HG03280 (cell line): ENCODE data around the gene TMPRSS3.
"Not testable (repeated sequence)": the region's sequence is repeated elsewhere in the genome, so short reads cannot be mapped to it uniquely, and the experiment has no call there.

ENCODE experiments used
- ATAC-seq: cut with Tn5 transposase; IDR thresholded peaks from one replicate; pipeline ENCODE4 v1.9.1; 2021; ENCODE audit warnings: mild to moderate bottlenecking, moderate library complexity; ENCODE audit not compliant: unreplicated experiment

Gene TMPRSS3

DNA sequence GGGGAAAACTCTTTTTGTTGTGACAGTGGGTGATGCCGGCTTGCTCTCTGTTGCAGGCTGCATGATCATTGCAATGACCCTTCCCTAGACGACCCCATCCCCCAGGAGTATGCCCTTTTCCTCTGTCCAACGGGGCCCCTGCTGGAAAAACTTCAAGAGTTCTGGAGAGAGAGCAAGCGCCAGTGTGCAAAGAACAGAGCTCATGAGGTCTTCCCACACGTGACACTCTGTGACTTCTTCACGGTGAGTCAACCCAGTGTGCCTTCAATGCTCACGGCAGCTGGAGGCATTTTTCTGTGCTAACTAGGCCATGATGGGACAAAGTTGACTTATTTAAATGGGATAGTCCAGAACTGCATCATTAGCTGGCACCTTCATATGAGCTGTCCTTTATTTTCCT lies 13.5 kb upstream of the TMPRSS3 start:
- ATAC-seq: no peak

DNA sequence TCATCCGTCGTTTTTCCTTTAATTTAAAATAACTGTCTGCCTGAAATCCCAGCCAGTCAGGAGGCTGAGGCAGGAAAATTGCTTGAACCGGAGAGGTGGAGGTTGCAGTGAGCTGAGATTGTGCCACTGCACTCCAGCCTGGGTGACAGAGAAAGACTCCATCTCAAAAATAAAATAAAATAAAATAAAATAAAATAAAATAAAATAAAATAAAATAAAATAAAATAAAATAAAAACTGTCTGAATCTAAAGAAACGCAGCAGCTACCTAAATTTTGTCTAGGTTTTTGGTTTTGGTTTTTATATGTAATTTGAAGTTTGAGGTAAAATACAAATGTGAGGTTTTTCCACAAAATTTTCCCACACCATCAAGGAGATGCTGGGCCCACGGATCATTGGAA lies 12.9 kb upstream of the TMPRSS3 start:
- not testable (repeated sequence) for ATAC-seq

DNA sequence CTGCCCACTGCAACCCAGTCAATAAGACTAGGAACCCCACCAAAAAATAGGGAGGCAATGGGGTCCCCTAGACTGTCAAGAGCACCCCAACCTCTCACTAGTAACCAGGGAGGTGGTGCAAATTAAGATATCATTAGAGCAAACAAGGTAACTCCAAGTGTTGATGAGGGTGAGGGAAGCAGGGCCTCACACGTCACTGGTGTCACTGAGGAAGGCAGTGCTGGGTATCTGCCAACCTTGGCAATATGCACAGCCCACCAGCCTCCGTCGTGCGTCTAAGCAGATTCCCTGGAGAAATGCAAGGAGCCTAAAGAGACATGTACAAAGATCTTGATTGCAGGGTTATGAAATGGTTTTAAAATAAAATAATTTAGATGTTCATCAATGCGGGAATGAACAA lies 11.6 kb upstream of the TMPRSS3 start:
- no peak for ATAC-seq

DNA sequence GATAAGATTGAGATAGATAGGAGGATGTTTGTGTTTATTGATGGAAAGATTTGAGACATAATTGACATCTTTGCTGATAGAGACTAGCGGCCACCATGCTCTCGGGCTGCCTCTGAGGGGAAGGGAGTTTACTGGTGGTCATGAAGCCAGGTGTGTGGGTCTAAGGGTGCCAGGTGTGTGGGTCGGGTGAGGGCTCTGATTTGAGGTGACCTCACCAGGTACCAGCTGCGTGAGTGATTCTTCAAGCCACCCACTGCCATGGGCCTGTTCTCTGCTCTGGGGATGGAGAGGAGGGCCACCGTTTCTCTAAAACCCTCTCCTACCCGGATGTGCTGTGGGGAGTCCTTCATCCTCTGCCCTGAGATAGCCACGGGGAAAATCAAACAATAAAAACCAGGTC lies 11.0 kb upstream of the TMPRSS3 start:
- ATAC-seq: no peak

DNA sequence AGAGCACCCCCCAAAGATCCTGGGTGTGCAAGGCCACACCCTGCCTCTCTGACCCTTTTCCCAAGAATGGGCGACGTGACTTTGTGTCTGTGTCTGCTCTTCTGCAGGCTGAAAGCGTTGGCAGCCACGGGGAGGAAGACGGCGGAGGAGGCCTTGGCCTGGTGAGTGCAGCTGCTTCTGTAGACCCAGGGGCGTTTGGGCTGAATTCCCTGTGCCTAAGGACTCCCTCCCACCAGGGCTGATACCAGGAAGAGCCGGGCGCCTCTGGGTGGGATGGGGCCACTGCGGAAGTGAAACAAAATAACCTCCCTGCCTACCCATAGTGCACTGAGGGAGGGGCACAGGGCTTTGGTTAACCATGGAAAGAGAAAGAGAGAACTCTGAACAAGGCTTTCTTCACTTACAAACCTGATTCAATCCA lies 10.4 kb upstream of the TMPRSS3 start:
- ATAC-seq: no peak

DNA sequence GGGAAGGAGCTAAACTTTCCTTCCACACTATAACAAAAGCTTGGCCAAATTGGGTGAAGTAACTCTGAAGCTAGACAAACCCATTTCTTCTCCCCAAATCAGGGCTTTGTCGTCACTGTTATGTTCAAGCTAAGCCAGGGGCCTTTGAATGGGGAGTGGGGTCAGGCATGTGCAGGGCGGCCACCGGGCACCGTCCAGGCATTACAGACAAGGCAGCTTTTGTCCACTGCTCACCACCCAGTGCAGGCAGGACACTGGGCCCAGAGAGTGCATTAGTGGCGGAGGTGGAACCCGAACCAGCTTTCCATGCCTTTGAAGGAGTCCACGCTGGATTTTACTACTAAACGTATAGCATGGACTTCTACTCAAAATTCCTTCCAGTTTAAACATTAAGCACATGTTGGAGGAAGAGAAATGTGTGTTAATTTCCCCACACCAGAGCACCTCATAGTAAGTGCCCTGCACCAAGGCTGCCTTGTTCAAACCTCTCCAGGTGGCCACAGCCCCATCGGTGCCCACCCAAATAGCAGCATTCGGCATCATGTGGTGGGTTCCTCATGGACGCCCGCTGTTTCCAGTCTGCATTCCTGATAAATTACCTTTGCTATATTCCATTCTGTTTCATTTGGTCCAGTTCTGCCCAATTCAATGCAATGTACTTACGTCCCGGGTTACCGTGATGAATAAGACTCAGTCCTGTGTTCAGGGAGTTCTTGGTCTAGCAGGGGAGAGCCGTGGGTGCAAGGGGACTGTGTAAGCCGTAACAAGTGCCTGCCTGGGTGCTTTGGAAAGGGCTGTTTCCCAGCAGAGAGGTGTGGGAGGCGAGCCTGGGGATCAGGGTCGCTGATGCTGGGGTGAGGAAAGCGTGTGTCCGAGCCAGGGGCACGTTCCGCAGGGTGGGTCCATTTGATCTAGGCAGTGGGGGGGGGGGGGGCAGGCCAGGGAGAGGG lies 9.5 kb upstream of the TMPRSS3 start:
- ATAC-seq: no peak

DNA sequence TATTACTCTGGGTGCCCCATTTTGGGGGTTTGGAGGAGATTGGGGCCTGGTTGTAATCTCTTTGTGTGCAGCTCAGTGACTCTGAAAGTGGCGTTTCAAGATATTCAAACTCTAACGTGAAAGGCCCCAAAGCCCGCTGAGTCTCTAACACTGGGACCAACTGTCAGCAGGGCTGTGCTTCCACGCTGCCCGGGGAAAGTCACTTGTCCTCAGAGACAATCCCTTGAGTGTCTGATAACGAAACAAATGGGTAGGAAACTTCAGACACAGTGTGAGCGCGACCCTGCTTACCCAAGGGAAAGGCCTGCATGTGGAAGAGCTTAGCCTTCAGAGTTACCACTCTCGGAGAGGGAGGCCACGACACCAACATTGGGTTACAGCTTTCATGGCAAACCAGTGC lies 8.7 kb upstream of the TMPRSS3 start:
- no peak for ATAC-seq

DNA sequence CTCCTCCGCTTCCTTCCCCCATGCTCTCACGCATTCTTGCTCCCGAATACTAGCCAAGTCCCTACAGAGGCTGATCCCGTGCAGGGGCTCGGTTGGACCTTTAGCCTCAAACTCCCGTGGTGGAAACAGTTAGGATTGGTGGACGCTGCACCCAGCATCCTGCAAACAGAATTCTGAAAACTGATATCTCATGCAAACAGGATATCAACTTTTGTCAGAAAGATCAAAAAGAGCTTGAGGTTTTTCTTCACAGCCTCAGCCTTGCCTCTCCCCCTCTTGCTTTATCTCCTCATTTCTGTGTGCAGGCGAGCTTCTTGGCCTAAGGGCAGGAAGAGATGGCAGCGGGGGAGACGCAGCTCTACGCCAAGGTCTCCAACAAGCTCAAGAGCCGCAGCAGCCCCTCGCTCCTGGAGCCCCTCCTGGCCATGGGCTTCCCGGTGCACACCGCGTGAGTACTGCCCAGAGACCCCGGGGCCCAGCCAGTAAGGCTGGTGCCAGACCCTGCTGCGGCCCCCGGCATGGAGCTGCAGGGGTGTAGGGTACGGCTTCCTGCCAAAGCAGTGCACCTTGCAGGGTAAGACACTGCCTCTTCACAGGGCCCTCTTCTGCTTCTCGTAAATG lies 7.9 kb upstream of the TMPRSS3 start, which contains the start of gene UBASH3A:
Gene UBASH3A (plus strand): TSS at position 292 of the 621 bp plus-strand sequence. CDS start 44 bp downstream, at position 336.
- no peak for ATAC-seq

DNA sequence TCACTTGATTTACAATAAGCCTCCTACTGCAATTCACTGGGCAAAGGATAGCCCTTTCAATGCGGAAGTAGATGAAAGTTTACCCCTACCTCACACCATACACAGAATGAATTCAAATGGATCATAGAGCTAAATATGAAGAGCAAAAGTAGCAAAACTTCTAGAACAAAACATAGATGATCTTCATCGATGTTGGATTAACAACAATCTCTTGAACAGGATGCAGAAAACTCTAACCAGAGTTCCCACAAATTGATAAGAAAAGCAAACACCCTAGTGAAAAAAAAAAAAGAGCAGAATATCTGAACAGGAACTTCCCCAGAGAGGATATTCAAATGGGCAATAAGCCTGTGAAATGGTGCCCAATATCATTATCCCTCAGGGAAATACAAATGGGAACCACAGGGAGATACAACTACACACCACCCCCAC lies 6.0 kb upstream of the TMPRSS3 start:
- no peak for ATAC-seq

DNA sequence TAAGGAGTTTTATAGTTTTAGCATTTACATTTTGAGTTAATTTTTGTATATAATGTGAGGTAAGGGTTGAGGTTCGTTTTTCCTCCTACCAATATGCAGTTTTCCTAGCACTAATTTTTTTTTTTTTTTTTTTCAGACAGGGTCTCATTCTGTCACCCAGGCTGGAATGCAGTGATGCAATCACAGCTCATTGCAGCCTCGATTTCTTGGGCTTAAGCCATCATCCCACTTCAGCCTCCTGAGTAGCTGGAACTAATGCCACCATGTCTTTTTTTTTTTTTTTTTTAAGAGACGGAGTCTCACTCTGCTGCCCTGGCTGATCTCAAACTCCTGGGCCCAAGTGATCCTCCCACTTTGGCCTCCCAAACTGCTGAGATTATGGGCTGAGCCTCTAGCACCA lies 5.3 kb upstream of the TMPRSS3 start:
- ATAC-seq: no peak

DNA sequence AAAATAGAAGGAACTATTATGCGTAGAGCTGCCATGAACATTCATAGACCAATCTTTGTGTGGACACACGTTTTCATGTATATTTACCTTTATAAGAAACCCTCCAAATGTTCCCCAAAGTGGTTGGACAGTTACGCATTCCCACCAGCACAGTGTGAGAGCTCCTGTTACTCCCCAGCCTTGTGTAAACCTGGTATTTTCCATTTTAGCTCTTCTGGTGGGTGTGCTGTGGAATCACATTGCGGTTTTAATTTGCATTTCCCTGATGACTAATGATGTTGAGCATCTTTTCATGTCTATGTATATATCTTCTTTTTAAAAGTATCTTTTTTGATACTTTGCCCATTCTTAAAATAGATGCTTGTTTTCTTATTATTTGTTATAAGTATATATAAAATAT lies 4.7 kb upstream of the TMPRSS3 start:
- ATAC-seq: no peak

DNA sequence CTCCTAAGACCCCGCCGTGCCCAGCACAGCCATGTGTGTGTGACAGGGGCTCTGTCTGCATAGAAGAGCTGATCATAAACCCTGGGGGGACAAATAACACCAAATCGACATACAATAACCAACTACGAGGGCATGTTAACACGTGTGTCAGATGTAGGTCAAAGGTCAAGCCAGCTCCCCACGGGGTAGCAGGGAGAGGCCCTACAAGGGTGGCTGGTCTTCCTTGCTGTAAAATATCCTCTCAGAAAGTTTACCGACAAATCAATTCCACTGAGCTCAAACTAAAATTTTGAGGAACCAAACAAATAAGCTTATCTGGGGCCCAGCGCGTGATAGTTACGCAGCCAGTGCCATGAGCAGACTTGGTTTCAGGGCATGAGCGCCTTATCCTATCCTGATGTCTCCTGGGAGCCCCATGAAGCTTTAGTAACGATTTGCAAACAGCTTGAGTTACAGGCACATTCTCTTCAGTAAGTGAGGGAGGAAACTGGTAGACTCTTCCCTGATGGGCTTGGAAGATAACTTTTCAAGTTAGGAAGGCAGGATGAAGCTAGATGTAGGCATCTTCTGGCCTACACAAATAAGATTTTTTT lies 2.7 kb upstream of the TMPRSS3 start:
- no peak for ATAC-seq

DNA sequence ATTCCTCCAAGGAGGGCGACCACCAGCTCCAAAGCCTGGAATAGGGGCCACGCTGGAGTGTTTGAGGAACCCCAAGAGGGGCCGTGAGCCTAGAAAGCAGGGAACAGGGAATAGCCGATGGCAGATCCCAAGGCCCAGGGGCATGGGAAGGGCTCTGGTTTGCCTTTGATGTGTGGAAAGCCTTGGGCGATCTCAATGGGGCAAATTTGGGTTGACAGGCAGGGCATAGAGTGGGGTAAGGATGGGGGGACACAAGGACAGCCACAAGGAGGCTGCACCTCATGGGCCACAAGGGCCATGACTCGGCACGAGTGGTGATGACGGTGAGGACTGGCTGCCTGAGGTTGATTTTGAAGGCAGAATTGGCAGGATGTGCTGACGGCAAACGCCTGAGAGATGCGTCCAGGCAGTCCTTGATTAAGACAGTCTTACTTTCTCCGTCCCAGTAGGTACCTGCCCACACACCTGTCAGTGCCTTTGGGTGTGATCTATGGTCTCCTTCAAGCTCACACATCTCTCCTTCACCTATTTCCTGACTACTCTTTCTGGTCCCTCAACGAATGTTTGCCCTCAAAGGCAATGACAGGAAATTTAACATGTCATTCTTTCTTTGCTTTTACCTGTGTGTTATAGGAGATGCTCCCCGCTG lies 2.0 kb upstream of the TMPRSS3 start:
- no peak for ATAC-seq

DNA sequence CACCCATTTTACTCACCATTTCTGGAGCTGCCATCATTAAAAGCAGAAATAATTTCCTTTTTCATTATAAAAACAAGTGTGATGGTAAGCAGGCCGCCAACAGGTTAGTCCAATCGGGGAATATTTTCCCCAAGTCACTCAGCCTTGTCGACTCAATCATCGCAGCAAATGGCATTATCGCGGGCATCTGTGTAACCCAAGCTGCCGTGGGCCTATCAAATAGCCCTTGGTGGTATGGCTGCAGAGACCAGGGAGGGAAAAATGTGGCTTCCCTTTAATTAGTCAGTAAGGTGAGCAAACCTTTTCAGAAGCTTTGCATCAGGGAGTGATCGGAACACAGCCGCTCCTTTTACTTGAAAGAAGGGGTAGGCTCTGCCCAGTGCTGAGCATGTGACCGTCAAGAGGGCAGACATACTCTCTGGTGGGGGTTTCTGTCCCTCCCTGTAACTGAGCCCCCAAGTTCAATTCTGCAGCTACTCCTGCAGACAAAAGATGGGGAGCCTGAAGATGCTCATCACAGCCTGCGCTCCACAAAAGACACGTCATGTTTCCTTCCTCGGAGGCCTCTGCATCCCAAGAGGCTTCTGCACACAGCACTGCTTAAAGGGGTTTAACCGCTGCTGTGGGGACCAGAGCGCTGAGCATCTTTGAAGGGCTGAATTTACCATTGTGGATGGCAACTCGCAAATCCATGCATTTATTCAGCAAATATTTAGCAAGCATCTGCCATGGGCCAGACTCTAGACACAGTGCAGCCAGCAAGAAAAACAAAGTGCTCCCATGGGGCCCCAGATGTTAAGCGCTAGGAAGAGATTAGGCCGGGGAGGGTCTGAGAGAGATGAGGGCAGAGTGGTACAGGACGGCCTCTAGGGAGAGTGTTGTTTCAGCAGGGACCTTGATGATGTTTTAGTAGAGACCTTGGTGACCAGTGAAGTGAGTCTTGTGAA lies 1.2 kb upstream of the TMPRSS3 start:
- no peak for ATAC-seq

DNA sequence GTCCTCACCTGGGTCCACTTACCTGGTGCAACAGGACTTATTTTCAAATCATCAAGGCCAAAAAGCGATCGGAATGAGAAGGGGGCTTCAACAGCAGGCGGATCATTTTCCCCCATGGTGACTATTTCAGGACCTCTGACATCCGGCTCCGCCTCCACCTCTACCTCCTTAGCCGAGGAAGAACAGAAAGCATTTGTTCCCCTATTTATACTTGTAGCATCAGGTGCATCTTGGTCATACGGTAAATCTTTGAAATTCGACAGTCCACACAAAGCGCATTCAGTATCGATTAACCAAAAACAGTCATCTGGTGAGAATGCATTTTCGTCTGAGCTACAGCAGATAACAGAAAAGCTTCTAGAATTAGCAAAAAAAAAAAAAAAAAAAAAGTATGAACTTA lies 550 bp downstream of the TMPRSS3 start:
- ATAC-seq: no peak

DNA sequence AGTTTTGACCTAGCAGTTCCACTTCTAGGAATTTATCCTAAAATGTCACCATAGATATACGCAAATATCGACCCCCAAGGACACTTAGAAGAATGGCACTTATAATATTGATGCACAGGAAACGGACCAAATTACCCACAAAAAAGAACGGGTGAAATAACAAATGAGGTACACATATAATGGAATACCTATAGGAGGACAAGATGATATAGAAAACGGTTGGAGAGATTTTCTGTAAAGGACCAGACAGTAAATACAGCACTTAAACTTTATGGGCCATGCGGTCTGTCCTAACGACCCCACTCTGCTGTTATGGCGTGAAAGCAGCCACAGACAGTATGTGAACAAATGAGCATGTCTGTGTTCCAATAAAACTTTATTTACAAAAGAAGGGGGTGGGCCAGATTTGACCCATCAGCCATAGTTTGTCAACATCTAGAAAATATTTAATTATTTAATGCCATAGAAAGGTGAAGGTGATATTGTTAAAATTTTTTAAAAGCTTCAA lies 2.4 kb downstream of the TMPRSS3 start:
- ATAC-seq: no peak

DNA sequence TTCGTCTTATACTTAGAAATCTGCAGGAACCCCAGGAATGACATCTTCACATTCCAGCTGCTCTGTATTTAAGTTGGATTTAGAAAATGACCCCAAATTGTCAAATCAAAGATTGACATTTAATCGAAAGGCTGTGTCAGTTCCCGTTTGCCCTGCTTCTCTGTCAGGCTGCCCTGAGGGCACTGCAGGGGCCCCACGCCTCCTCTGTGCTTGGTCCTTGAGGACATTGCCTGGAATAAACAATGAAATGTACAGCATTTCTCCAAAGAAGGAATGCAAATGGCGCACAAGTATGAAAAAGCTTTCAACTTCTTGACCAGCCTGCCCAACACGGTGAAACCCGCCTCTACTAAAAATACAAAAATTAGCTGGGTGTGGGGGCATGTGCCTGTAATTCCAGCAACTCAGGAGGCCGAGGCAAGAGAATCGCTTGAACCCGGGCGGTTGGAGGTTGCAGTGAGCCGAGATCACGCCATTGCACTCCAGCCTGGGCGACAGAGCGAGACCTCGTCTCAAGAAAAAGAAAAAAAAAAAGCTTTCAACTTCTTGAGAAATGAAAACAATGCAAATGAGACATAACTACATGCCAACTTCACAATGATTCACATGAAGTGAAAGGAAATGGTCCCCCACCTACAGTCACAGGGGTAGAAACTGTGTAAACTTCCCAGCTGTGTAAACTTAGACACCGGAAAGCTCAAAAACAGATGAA lies 3.0 kb downstream of the TMPRSS3 start:
- peak; percentile 77 for ATAC-seq

DNA sequence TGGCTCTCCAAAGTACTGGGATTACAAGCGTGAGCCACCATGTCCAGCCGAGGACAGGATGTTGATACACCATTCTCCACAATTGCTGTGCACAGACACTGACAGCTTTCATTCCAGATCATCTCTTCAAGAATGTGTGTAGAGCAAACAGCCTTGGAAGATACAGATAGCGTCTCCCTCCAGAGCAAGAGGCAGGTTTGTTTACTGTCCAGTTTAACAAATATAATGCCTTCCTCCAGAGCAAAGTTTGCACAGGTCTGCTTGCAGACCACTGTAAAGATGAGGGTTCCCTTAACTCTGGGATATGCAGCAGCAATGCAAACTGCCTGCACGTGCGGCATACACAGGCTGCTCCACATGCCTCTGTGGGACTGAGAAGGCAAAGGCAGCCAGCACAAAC lies 4.6 kb downstream of the TMPRSS3 start:
- ATAC-seq: no peak

DNA sequence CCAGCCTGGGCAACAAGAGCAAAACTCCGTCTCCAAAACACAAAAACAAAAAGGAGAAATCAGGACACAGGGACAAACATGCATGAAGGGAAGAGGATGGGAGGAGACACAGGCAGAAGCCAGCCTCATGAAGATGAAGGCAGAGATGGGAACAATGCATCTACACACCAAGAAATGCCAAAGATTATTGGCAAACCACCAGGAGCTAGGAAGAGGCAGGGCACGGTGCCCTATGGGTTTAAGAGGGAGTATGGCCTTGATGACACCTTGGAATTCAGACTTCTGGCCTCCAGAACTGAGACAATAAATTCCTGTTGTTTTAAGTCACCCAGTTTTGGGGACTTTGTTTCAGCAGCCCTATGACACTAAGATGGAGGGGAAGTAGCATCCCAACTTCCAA lies 5.2 kb downstream of the TMPRSS3 start:
- no peak for ATAC-seq
